ENCODE results near the gene GALNT9.
"Not testable (repeated sequence)": the region's sequence is repeated elsewhere in the genome, so short reads cannot be mapped to it uniquely, and the experiment has no call there.

Gene GALNT9

DNA sequence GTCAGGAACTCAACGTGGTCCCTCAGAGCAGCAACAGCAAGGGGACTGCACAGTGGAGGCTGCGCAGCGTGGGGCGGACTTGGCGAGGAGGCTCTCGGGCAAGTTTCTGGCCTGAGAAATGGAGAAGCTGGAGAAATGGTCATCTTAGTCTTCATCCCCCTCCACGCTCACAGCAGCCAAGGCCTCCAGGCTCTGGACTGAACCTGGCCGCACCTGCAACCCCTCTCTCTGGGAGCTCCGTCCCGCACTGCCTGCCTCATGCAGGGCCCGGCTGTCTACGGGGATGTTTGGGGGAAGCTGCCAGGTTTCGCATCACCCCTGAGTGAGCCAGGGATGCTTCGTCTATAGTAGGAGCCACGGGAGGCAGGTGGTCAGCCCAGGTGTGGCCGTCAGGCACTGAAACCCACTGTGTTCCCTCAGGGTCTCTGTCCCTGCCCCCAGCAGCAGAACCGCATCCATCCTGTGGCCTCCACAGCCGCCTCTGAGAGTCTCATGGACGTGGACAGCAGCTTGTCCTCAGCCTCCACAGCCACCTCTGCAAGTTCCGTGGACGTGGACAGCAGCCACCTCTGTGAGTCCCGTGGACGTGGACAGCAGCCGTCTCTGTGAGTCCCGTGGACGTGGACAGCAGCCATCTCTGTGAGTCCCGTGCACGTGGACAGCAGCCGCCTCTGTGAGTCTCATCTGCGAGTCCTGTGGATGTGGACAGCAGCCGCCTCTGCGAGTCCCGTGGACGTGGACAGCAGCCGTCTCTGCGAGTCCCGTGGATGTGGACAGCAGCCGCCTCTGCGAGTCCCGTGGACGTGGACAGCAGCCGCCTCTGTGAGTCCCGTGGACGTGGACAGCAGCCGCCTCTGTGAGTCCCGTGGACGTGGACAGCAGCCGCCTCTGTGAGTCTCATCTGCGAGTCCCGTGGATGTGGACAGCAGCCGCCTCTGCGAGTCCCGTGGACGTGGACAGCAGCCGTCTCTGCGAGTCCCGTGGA lies 29.1 kb upstream of the GALNT9 start:
- DNase-seq (ENCODE audit: low read depth): not testable (repeated sequence)

DNA sequence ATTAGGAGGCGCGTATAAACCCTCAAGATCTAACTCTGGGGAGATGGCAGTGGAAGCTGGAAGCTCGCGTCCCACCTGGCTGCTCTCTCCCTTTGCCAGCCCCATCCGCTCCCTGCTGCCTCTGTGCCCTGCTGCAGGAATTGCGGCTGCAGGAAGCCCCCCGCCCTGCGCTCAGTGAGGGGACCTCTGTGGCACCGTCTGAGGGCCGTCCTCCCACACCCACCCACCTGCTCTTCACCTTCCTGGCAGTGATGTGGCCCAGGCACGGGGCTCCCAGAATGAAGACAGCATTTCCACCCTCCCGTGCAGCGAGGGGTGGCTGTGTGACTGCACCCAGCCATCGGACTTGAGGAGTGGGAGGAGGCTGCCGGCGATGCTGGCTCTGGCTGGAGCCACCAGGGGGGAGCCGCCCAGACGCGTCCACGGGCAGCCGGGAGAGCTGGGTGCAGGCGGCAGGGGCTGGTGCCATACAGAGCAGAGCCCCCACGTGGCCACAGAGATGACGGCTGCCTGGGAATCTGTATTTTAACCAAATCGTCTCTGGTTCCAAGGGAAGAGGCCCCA lies 28.3 kb upstream of the GALNT9 start:
- DNase-seq (ENCODE audit: low read depth): no peak

GRCh38 chr12:132356691-132357622 lies 27.6 kb upstream of the GALNT9 start:
- DNase-seq (ENCODE audit: low read depth): no peak

DNA sequence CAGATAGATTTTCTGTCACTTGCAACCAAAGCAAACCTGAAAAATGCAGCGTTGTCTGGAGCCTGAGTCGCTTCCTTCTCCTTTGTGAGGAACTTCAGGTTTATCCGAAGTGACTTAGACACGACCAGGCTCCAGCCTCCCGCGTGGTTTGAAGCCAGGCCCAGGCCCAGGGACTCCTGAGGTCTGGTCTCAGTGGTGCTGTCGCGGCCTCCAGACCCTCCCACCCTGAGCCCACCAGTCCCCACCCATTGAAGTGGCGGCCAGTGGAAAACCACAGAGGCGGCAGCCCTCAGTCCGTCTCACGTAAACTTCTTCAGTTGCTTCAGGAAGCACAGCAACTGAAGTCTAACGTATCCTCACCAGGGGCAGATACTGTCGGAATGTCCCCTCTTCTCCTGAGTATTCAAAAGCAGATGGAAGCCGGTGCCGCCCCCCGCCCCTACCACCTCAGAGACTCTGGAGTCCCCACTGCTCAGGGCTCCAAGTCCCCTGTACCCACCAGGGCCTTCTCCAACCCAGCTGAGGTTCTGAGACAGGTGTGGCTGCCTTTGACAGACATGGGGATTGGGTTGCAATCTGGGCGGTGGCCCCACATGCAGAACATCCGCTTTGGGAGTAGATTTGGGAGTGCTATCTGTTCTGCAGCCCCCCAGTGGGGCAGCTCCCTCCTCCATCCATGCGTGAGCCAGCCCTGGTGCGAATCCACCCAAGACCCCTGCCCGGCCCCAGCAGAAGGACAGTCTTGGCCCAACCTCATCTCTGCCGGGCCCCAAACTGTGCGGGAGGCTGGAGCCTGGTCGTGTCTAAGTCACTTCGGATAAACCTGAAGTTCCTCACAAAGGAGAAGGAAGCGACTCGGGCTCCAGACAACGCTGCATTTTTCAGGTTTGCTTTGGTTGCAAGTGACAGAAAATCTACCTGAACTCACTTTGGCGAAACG lies 26.6 kb upstream of the GALNT9 start:
- no peak for DNase-seq (ENCODE audit: low read depth)

DNA sequence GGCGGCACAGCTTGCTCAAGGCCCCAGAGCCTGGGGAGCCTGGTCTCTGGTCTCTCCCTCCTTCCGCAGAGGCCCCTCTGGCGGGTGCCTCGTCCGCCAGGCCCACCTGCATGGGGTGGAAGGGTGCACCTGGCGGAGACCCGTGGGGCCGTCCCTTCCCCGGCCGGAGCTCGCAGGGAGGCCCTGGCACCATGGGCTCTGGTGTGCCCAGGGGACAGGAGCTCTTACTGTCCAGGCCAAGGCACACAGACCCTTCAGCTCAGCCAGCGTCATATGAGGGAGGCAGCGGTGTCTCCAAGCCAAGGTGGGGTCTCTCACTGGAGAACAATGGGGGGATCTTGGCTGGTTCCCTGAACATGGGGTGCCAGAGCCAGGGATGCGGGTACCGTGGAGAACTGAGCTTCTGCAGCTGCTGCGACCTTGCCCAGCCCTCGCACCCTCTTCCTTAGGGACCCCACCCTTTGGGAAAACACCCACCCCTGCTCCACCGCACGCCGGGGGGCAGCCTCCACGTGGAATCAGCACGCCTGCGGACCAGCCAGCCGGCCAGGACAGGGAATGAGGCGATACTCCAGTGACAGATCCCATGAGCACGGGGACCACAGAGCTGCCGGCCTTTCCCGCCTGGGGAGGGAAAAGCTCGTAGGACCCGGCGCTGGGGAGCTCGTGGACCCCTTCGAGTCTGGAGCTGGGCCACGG lies 25.7 kb upstream of the GALNT9 start:
- DNase-seq (ENCODE audit: low read depth): no peak

GRCh38 chr12:132354211-132354981 lies 25.0 kb upstream of the GALNT9 start:
- no peak for DNase-seq (ENCODE audit: low read depth)

DNA sequence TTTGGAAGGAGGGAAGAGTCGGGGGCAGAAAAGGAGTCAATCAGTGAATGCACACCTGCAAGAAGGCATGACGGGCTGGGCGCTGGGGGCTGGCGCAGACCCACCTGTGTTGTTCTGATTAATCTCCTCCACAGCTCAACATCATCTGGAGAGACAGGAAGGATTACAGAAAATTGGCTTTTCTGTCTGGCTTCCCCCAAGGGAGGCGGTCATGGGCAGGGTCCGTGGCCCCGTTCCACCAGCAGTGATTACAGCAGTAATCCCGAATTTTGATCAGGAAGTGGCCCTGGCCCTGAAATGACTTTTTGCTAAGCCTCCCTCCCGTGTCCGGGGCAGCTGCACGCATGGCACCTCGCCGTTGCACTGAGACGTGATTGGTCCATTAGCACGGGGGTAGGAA lies 24.4 kb upstream of the GALNT9 start:
- no peak for DNase-seq (ENCODE audit: low read depth)

DNA sequence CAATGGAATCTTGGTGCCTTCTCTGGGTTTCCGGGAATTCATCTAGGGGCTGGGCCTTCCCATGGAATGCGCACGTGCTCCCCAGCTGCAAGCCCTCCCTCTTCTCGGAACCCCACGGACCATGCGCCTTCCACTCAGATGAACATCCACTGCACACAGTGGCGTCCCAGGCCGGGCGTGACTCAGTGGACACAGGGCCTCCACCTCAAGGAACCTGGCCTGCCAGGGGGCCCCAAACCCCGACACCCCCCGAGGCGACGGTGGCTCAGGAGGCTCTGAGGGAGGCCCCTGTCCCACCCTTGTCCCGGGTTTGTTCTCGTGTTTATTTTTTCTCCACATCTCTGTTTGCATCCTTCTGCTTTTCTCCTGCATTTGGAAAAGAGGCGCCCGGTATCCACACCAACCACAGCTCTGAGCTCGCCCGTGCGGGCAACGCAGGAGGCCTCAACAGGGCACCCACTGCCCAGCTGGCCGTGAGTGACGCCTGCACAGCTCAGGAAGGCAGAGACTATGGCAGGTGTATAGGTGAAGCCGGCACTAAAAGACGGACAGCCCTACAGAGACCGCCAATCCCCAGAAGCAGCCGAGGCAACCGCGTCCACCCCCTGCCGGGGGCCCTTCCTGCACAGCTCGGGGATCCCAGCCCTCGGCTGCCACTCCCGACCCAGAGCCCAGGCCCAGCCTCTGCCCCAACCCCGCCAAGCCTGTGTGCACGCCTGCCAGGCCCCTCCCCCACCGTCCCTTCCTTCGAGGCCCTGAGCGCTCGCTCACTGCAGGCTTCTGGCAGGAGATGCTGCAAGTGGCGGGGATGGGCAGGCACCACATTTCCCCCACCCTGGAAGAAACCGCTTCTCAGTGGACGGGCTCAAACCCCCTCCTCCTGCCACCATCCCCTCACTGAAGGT lies 23.8 kb upstream of the GALNT9 start:
- no peak for DNase-seq (ENCODE audit: low read depth)

- DNase-seq (ENCODE audit: low read depth): no peak
Observed at GRCh38 chr12:132351751-132352495, 22.5 kb upstream of the GALNT9 start.

GRCh38 chr12:132349501-132350131 lies 20.2 kb upstream of the GALNT9 start:
- no peak for DNase-seq (ENCODE audit: low read depth)

DNA sequence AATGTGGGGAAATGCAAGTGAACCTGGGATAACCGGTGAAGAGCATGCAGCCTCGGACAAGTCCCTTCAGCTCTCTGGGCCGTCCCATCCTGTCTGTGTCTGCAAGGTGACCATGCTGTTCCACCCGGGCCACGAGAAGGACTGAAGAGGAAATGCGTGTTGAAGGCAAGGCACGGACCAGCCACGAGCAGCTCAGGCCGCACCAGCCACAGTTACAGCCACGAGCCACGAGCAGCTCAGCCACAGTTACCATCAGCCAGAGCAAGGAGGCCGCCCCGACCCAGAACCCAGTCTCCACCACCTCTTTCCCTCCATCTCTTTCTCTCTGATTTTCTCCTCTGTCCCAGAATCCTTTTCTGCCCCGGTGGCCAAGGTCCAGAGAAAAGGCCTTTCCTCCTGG lies 18.8 kb upstream of the GALNT9 start:
- no peak for DNase-seq (ENCODE audit: low read depth)

- no peak for DNase-seq (ENCODE audit: low read depth)
Observed at GRCh38 chr12:132347176-132347855, 17.9 kb upstream of the GALNT9 start.

GRCh38 chr12:132346471-132347175 lies 17.2 kb upstream of the GALNT9 start:
- no peak for DNase-seq (ENCODE audit: low read depth)

DNA sequence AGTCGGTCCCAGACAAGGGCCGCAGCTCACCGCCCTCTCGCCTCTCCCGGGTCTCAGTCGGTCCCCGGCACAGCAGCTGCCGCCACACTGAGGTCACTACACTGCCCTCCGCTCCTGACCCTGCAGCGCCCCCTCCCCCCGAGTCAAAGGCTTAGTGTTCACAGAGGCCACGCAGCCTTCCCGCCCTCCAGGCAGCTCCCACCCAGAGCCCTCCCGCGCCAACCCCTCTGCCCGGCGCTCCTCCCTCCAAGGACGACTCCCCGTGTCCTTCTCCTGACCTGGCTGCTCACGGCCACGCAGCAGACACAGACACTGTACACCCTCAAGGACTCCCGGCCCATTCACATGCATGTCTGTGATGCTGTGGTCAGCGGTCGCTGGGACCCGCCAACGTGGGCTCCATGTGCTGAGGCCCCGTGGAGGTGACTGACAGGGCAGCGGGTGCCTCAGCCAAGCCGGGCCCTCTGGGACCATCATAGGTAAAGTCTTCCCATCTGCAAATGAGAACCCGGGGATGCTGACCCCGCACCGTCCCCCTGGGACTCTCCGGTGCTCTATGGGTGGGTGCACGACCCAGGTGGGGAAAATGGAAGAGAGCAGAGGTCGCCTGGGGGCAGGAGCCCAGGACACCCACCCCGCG lies 16.3 kb upstream of the GALNT9 start:
- DNase-seq (ENCODE audit: low read depth): no peak

DNA sequence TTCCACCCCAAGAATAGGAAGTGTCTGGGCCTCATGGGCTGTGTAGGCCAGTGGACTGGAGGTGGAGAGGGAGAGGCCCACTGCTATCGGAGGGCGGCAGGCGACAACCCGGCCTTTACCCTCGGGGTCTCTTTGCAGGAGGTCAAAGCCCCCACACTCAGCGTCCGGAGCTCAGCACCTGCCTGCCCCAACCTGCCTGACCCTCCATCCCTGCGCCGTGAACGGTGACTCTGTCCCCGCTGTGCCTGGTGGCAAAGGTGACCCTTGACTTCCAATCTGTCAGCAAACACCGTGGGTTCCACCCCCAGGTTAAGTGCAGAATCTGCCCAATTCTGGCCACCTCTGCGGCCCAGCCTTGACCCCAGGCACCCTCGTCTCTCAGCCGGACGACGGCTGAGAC lies 15.7 kb upstream of the GALNT9 start:
- no peak for DNase-seq (ENCODE audit: low read depth)

DNA sequence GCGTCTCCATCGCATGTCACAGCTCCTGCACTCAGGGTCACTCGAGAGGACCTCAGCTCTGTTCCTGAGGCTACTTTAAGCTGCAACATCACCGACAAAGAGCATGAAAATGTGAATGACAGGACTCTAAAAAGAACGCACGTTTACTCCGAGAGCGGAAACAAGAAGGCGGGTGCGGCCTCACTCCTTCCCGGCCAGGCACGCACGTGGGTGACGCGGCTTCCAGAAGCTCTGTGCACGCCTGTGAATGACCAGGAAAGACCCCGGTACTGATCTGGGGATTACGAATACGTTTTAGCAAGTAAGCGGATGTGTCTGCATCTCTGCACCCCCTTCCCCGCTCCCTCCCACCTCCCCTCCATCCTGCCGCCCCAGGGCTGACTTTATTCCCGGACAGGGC lies 15.2 kb upstream of the GALNT9 start:
- no peak for DNase-seq (ENCODE audit: low read depth)
